HG03066 (cell line): ENCODE results near the gene NECTIN1.

Source experiments
- ATAC-seq: cut with Tn5 transposase; IDR thresholded peaks from one replicate; pipeline ENCODE4 v1.9.1; 2021; ENCODE audit warnings: low read depth; ENCODE audit not compliant: unreplicated experiment

The NECTIN1 gene

GRCh38 chr11:119699227-119699626 lies 29.8 kb downstream of the NECTIN1 start:
- no peak for ATAC-seq

- ATAC-seq: no peak
Observed at GRCh38 chr11:119697882-119698281, 31.1 kb downstream of the NECTIN1 start.

- ATAC-seq: no peak
Observed at GRCh38 chr11:119697445-119697844, 31.6 kb downstream of the NECTIN1 start.

- no peak for ATAC-seq
Observed at GRCh38 chr11:119696378-119697222, 32.4 kb downstream of the NECTIN1 start.

GRCh38 chr11:119694334-119694733 lies 34.7 kb downstream of the NECTIN1 start:
- ATAC-seq: no peak

- no peak for ATAC-seq
Observed at GRCh38 chr11:119693253-119693815, 35.7 kb downstream of the NECTIN1 start.

GRCh38 chr11:119692540-119692820 lies 36.5 kb downstream of the NECTIN1 start:
- no peak for ATAC-seq

- ATAC-seq: no peak
Observed at GRCh38 chr11:119691701-119692539, 37.1 kb downstream of the NECTIN1 start.

GRCh38 chr11:119691020-119691666 lies 37.9 kb downstream of the NECTIN1 start:
- ATAC-seq: no peak

- no peak for ATAC-seq
Observed at GRCh38 chr11:119689302-119689701, 39.7 kb downstream of the NECTIN1 start.

GRCh38 chr11:119688356-119688755 lies 40.6 kb downstream of the NECTIN1 start:
- ATAC-seq: no peak

- no peak for ATAC-seq
Observed at GRCh38 chr11:119687373-119688046, 41.5 kb downstream of the NECTIN1 start.

- ATAC-seq: no peak
Observed at GRCh38 chr11:119686177-119686882, 42.7 kb downstream of the NECTIN1 start.

GRCh38 chr11:119685111-119685746 lies 43.8 kb downstream of the NECTIN1 start:
- ATAC-seq: no peak

- ATAC-seq: no peak
Observed at GRCh38 chr11:119684361-119685110, 44.5 kb downstream of the NECTIN1 start.

GRCh38 chr11:119683783-119684182 lies 45.2 kb downstream of the NECTIN1 start:
- ATAC-seq: no peak

GRCh38 chr11:119681361-119681910 lies 47.6 kb downstream of the NECTIN1 start:
- no peak for ATAC-seq
